ENCODE measurements around the gene HMG20B.

DNA sequence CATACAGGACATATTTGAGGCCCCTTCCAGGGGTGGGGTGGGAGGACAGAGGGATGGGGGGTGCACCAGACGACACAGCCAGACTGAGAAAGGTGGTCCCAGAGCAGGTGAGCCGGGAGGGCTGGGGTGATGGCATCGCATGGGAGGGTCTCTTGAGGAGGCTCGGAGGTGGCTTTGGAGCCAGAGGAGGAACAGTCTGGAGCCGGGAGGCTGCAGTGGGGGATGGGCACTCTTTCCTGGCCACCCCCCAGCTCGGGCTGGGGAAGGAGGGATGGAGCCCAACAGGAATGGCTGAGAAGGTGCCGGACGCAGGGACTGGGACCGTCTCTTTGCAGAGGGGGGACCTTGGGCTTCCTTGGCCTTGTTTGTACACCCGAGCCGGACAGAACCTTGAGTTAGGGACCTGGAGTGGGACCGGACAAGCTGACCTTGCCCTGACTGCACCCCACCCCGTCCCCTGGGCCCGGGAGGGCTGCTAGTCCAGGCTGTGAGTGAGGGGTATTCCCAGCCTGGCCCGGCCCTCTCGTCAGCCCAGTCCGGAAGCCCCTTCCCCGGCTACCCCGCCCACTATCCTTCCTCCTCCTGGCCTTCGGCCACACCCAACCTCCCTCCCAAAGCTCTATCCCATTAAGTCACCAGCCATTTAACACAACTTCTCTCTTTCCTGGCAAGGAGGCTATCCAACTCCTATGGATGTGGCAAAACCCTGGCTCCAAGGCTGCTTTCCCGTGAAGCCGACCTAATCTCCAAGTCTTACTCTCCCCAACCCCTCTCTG, 34.7 kb downstream of the HMG20B start:
- TF ChIP-seq, protein P1, sequence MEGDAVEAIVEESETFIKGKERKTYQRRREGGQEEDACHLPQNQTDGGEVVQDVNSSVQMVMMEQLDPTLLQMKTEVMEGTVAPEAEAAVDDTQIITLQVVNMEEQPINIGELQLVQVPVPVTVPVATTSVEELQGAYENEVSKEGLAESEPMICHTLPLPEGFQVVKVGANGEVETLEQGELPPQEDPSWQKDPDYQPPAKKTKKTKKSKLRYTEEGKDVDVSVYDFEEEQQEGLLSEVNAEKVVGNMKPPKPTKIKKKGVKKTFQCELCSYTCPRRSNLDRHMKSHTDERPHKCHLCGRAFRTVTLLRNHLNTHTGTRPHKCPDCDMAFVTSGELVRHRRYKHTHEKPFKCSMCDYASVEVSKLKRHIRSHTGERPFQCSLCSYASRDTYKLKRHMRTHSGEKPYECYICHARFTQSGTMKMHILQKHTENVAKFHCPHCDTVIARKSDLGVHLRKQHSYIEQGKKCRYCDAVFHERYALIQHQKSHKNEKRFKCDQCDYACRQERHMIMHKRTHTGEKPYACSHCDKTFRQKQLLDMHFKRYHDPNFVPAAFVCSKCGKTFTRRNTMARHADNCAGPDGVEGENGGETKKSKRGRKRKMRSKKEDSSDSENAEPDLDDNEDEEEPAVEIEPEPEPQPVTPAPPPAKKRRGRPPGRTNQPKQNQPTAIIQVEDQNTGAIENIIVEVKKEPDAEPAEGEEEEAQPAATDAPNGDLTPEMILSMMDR (IDR thresholded peaks at IDR 0.05): no peak
- TF ChIP-seq POLR2A (IDR thresholded peaks at IDR 0.05) (no peak), EP300 (IDR thresholded peaks at IDR 0.05) (no peak), POLR2AphosphoS5 (IDR thresholded peaks at IDR 0.05) (no peak)
